ENCODE measurements around the gene CHRDL2.

CHRDL2 gene

GRCh38 chr11:74710281-74710938, 20.8 kb downstream of the CHRDL2 start:
- DNase-seq: peak; percentile 52

DNA sequence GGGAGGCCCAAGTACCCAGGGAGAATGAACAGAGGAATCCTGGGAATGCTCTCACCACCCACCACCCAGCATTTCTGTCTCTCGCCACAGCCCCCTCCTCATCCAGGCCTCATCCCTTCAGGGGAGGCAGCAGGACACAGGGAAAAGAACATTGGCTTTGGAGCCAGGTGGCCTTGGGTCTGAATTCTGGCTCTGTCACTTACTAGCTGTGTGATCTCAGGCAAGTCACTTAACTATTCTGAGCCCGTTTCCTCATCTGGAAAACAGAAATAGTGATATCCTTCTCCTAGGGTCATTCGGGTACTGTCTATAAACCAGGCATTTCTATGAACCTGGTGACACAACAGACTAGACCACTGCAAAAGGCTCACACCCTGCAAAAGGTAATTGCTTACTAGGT, 22.1 kb downstream of the CHRDL2 start:
- no peak for DNase-seq

- DNase-seq: no peak
These were observed 23.4 kb downstream of the CHRDL2 start for GRCh38 chr11:74707602-74708510.

DNA sequence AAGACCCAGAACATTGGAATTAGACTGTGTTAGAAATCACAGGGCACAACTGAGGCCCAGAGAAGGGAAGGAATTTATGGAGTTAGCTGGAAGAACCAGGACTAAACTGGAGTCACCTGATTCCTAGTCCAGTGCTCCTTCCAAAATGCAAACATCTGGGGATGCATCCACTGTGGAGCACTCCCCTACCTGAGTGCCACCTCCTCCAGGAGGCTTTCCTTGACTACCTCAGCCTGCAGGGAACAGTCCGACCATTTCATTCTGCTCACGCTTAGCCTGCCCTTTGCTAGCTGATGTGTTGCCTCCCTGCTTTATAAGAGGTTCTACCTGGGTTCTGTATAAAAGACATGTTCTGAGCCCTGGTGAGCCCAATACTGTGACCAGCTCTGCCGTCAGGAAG, 24.0 kb downstream of the CHRDL2 start:
- DNase-seq: no peak

- DNase-seq: no peak
These were observed 28.0 kb downstream of the CHRDL2 start for GRCh38 chr11:74703211-74703610.

- peak; percentile 73 for DNase-seq
These were observed 28.7 kb downstream of the CHRDL2 start for GRCh38 chr11:74702383-74703007.

DNA sequence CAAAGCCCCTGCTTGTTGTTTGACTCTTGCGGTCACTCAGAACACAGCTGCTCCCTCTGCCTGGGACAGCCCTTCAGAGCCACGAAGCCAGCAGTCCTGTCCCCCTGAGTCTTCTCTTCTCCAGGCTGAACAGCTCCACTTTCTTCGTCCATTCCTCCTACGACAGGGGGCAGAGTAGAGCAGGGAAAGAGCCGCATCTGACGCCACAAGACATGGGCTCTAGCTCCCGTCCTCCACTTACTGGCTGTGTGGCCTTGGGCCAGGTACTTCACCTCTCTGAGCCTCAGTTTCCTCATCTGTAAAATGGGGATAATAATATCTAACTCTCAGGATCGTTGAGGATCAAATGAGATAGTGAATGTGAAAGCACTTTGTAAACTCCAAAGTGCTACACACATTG, 29.9 kb downstream of the CHRDL2 start:
- DNase-seq: no peak

GRCh38 chr11:74699615-74700396, 31.4 kb downstream of the CHRDL2 start:
- no peak for DNase-seq

GRCh38 chr11:74697722-74698121, 33.5 kb downstream of the CHRDL2 start:
- no peak for DNase-seq

- peak; percentile 77 for DNase-seq
These were observed 34.1 kb downstream of the CHRDL2 start for GRCh38 chr11:74696939-74697675.

- DNase-seq: no peak
These were observed 34.7 kb downstream of the CHRDL2 start for GRCh38 chr11:74696500-74696899.

GRCh38 chr11:74695705-74696280, 35.4 kb downstream of the CHRDL2 start:
- DNase-seq: peak; percentile 34

DNA sequence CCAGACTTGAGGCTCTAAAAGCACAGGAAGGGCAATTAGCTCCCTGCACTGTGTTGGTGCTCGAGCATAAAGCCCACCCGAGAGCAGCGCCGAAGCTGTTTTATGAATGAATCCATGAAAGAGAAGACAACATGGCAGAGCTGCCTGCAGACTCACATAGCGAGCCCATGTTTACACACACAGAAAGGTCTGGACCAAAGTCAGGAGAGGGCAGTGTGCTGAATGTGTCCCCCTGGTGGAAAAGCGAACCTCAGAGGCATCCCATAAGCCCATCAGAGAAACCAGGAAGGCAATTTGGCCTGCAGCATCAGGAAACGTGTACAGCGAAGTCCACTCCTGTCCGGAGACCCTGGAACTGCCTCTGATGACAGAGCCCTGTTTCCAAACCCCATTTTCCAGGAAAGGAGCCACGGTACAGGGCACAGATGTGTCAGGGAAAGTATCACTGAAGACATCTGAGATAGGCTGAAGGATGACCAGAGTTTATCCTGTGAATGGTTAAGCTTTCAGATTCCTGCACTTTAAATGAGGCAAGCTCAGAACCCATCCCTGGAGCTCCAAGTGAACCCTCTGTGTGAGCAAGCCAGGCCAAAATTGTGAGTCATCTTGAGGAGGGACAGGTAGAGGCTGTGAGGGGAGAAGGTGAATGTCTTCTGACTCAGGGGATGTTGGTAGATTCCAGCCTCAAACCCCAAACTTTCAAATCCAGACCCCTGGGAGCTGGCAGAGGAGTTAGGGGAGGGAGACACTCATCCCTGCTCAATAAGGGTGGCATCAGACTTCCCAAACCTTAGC, 36.9 kb downstream of the CHRDL2 start:
- DNase-seq: no peak

- DNase-seq: no peak
These were observed 37.7 kb downstream of the CHRDL2 start for GRCh38 chr11:74693531-74693930.

DNA sequence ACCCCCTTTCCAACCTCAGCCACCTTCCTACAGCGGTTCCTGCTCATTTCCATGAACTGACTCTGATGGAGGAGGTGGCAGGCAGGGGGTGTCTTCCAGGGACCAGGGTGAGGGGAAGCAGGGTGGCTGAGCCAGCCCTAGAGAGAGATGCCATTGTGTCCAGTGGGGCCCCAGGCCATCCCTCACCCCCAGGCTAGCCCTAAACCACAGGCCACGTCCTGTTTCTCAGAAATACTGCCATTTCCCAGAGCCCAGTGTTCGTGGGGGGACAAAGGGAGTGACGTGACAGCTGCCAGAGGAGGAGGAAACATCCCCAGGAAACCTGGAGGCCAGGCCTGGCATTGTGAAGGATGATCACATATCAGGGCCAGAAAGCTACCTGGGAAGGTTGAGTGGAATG, 39.5 kb downstream of the CHRDL2 start:
- no peak for DNase-seq

DNA sequence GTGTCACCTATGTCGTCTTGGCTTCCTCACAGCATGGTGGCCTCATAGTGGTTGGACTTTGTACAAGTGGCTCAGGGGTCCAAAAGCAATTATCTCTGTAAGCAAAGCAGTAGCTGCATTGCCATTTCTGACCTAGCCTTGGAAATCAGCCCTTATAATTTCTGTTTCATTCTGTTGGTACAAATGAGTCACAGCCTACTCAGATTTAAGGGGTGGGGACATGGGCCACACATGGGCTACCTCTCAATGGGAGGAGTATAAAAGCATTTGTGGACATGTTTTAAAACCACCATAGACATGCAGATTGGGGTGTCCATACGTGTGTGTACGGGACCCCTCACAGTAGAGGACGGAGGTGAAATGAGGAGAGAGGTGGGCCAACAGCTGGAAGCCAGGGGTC, 41.6 kb downstream of the CHRDL2 start:
- no peak for DNase-seq

DNA sequence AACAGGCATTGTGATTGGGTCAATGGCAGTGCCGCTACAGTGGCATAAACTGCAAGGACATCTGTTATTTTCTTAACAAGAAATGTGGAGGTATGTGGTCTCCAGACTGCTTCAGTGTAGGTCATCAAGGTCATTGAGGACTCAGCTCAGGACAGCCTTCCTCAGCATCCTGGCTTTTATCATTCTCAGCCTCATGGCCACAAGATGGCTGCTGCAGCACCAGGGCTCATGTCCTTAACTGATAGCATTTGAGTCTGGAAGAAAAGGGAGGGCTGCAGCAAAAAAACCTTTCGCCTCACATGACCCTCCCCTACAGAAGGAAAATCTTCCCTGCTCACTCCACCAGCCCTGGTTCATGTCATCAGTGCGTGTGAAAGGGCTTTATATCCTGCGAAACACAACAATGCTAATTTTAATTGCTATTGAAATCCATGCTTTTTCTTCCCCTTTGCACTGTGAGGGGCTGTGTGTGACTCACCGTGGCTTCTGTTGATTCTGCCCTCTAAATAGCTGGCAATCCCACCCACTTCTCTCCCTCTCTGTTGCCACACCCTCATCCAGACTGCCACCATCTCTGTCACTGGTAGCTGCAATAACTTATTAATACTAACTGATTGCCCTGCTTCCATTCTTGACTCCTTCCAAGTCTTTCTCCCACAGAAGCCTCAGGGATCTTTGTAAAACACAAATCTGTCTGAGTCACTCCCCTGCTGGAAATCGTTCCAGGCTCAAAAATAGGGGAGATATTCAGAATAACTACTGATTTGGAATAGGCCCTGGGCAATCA, 43.8 kb downstream of the CHRDL2 start:
- DNase-seq: peak; percentile 43

- peak; percentile 55 for DNase-seq
These were observed 44.4 kb downstream of the CHRDL2 start for GRCh38 chr11:74686792-74687191.

- no peak for DNase-seq
These were observed 45.3 kb downstream of the CHRDL2 start for GRCh38 chr11:74685905-74686304.

- DNase-seq: no peak
These were observed 45.9 kb downstream of the CHRDL2 start for GRCh38 chr11:74685338-74685737.
